Measurements from ENCODE around the gene MAPK12. TPM values are rescaled to one million over a fixed set of nuclear protein-coding genes. Genes with fewer than 3 reads are reported as not detected.

The MAPK12 gene
- total and polyA plus RNA-seq, 10 of the 15 experiments (the other 5 are each of a cell fraction or from before 2014, with no cell fraction given), result 1.1 to 38.9 (median 16.3) TPM

DNA sequence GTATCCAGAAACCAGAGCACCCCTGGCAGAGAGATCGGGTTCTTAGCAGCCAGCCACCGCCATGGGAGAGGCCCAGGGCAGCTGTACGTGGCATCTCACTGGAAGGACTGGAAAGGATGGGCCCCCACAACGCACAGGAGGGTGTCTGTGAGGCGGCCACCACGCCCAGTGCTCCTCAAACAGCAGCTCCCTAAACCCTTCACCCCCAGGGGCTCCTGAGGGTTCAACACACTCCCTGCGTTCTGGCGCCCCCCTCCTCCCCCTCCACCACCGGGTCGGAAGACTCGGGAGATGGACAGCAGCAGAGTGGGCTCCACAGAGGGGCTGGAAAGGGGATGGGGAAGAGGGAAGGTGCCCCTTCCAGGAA, 1.1 kb downstream of the MAPK12 start (continued):
- TF ChIP-seq, protein P1, sequence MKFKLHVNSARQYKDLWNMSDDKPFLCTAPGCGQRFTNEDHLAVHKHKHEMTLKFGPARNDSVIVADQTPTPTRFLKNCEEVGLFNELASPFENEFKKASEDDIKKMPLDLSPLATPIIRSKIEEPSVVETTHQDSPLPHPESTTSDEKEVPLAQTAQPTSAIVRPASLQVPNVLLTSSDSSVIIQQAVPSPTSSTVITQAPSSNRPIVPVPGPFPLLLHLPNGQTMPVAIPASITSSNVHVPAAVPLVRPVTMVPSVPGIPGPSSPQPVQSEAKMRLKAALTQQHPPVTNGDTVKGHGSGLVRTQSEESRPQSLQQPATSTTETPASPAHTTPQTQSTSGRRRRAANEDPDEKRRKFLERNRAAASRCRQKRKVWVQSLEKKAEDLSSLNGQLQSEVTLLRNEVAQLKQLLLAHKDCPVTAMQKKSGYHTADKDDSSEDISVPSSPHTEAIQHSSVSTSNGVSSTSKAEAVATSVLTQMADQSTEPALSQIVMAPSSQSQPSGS (IDR thresholded peaks at IDR 0.05; ENCODE audit: low read length), result no peak
- TF ChIP-seq ZZZ3 (IDR thresholded peaks at IDR 0.05; ENCODE audit: control insufficient read depth, insufficient read length, low read depth) (no peak), SREBF2 (IDR thresholded peaks at IDR 0.05; ENCODE audit: low read length) (no peak), TAF1 (IDR thresholded peaks at IDR 0.05; ENCODE audit: borderline replicate concordance, low read depth, low read length) (no peak), KDM1A (IDR thresholded peaks at IDR 0.05; ENCODE audit: borderline replicate concordance) (no peak), ZNF207 (IDR thresholded peaks at IDR 0.05; ENCODE audit: borderline replicate concordance) (no peak), USF1 (IDR thresholded peaks at IDR 0.05; ENCODE audit: borderline replicate concordance, extremely low read length, insufficient read depth, low read depth, low read length) (no peak), RFX5 (IDR thresholded peaks at IDR 0.05; ENCODE audit: low read depth, low read length) (no peak)
- TF ChIP-seq, protein P2, sequence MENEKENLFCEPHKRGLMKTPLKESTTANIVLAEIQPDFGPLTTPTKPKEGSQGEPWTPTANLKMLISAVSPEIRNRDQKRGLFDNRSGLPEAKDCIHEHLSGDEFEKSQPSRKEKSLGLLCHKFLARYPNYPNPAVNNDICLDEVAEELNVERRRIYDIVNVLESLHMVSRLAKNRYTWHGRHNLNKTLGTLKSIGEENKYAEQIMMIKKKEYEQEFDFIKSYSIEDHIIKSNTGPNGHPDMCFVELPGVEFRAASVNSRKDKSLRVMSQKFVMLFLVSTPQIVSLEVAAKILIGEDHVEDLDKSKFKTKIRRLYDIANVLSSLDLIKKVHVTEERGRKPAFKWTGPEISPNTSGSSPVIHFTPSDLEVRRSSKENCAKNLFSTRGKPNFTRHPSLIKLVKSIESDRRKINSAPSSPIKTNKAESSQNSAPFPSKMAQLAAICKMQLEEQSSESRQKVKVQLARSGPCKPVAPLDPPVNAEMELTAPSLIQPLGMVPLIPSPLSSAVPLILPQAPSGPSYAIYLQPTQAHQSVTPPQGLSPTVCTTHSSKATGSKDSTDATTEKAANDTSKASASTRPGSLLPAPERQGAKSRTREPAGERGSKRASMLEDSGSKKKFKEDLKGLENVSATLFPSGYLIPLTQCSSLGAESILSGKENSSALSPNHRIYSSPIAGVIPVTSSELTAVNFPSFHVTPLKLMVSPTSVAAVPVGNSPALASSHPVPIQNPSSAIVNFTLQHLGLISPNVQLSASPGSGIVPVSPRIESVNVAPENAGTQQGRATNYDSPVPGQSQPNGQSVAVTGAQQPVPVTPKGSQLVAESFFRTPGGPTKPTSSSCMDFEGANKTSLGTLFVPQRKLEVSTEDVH (IDR thresholded peaks at IDR 0.05; ENCODE audit: low read depth, partially characterized antibody), result no peak
